Neural progenitor cell (in vitro differentiated cells): ENCODE data around the gene GALK1. TPM values are rescaled to one million over a fixed set of nuclear protein-coding genes. Genes with fewer than 3 reads are reported as not detected.
A peak's percentile ranks its signal among the peaks of the same experiment; 100 is the strongest.

Source experiments
- DNase-seq: peaks from one replicate; pipeline ENCODE4 v3.0.0-alpha.2; 2016; ENCODE audit warnings: low spot score
- H2AFZ ChIP-seq: fragments of 200-600 bp; sonication (generic); replicated peaks from 2 replicates; pipeline ENCODE4 v1.6.1; 2016; ENCODE audit warnings: antibody characterized with exemption
- H3F3A ChIP-seq: fragments of 200-600 bp; sonication (generic); 2 replicates; pipeline ENCODE4 v1.6.1; 2016; ENCODE audit warnings: antibody characterized with exemption, low read depth
- H3K27ac ChIP-seq: fragments of 200-600 bp; sonication (generic); 2 replicates; pipeline ENCODE4 v1.5.1; 2016; ENCODE audit warnings: mild to moderate bottlenecking
- H3K27me3 ChIP-seq: fragments of 200-600 bp; sonication (generic); 2 replicates; pipeline ENCODE4 v1.6.1; 2016; ENCODE audit warnings: mild to moderate bottlenecking, moderate library complexity
- H3K36me3 ChIP-seq: fragments of 200-600 bp; sonication (generic); 2 replicates; pipeline ENCODE4 v1.5.1; 2016
- H3K4me1 ChIP-seq: fragments of 200-600 bp; sonication (generic); 2 replicates; pipeline ENCODE4 v1.6.1; 2016; ENCODE audit warnings: mixed run types
- H3K4me2 ChIP-seq: fragments of 200-600 bp; sonication (generic); 2 replicates; pipeline ENCODE4 v1.6.1; 2016
- H3K4me3 ChIP-seq: fragments of 200-600 bp; sonication (generic); 2 replicates; pipeline ENCODE4 v1.5.1; 2016
- H3K79me2 ChIP-seq: fragments of 200-600 bp; sonication (generic); 2 replicates; pipeline ENCODE4 v1.6.1; 2016; ENCODE audit warnings: low read depth
- H3K9ac ChIP-seq: fragments of 200-600 bp; sonication (generic); 2 replicates; pipeline ENCODE4 v1.6.1; 2016
- H3K9me3 ChIP-seq: fragments of 200-600 bp; sonication (generic); 2 replicates; pipeline ENCODE4 v1.5.1; 2016; ENCODE audit warnings: low read depth
- H4K20me1 ChIP-seq: fragments of 200-600 bp; sonication (generic); 2 replicates; pipeline ENCODE4 v1.6.1; 2016; ENCODE audit warnings: low read depth
- H3K27ac Mint-ChIP-seq: 3 replicates; pipeline ENCODE4 v1.8.0; 2021; ENCODE audit warnings: mixed read lengths
- H3K27me3 Mint-ChIP-seq: 2 replicates; pipeline ENCODE4 v1.8.0; 2022; ENCODE audit warnings: low read depth, mild to moderate bottlenecking, inconsistent platforms, moderate library complexity, mixed read lengths; ENCODE audit not compliant: insufficient read depth
- H3K36me3 Mint-ChIP-seq: 3 replicates; pipeline ENCODE4 v1.8.0; 2021; ENCODE audit warnings: mixed read lengths
- H3K4me1 Mint-ChIP-seq: 3 replicates; pipeline ENCODE4 v1.8.0; 2021; ENCODE audit warnings: mixed read lengths
- H3K4me3 Mint-ChIP-seq: 3 replicates; pipeline ENCODE4 v1.8.0; 2021; ENCODE audit warnings: mild to moderate bottlenecking, moderate library complexity, mixed read lengths
- H3K9me3 Mint-ChIP-seq: 3 replicates; pipeline ENCODE4 v1.8.0; 2020; ENCODE audit warnings: mixed read lengths
- EZH2 ChIP-seq: fragments of 200-600 bp; sonication (generic); IDR thresholded peaks from 2 replicates; pipeline ENCODE4 v1.6.1; 2017; ENCODE audit warnings: antibody characterized with exemption, mild to moderate bottlenecking, moderate library complexity
- EZH2phosphoT487 ChIP-seq: fragments of 200-600 bp; sonication (generic); IDR thresholded peaks from 2 replicates; pipeline ENCODE4 v1.6.1; 2017; ENCODE audit warnings: antibody characterized with exemption
- total RNA-seq: library from RNA; depleted of rRNA; stranded (reverse); fragments of >200 nt; gene quantifications from 2 replicates; pipeline ENCODE4 v1.2.3, GENCODE V29; 2015; ENCODE audit warnings: low replicate concordance
- TF ChIP-seq, protein P1 (sequence below): fragments of 200-600 bp; sonication (generic); IDR thresholded peaks from 2 replicates; pipeline ENCODE4 v1.5.1; 2017; ENCODE audit warnings: antibody characterized with exemption, mild to moderate bottlenecking

The GALK1 gene
- total RNA-seq = 6.5 and 27.3 TPM in 2 replicates

DNA sequence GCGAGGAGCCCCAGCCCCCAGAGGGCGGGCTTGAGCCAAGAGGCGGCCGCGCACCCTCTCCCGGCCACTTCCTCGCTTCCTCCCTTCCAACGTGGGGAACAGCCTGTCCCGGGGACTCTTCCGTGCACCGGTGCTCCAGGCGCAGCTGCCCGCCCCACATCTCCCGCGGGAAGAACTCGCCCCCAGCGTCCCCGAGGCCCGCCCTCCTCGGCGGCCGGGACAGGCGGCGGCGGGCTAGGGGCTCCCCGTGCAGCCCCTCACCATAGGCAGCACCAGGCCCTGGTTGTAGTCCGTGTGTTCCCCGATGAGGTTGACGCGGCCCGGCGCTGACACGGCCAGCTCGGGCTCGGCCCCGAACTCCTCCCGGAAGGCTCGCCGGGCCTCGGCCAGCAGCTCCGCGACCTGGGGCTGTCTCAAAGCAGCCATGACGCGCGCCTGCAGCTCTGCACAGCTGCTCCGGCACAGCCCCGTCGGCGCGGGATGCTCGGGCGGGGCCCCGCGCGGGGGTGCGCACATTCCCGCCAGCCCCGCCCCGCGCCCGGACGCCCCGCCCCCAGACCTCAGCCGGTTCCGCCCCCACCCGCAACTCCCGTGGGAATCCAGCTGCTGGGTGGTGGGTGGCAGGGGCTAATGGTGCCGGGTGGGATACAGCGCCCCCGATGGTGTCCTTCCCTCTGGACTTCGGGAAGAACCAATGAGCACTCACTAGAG, at the start of gene GALK1:
TSS of gene GALK1 (minus strand) at position 482 of the 711 bp plus-strand sequence. CDS start at position 426, 56 bp downstream.
- H3K9me3 Mint-ChIP-seq = no peaks in the 10 kb centered on the region
- H2AFZ ChIP-seq = peak within 1 kb of the TSS; percentile 94
- H3K9me3 ChIP-seq = no peaks in the 10 kb centered on the region
- peak within 1 kb of the TSS; percentile 80 for H3K4me2 ChIP-seq
- peak; percentile 85 for DNase-seq
- H3K4me3 Mint-ChIP-seq = peak within 1 kb of the TSS; percentile 81
- peaks cover 2% of the 10 kb centered on the region for H3K36me3 Mint-ChIP-seq
- H3K4me1 ChIP-seq = no peaks in the 10 kb centered on the region
- H3K4me3 ChIP-seq = peak within 1 kb of the TSS; percentile 63
- no peak within 1 kb of the TSS for H3K9ac ChIP-seq
- H3K27ac ChIP-seq = no peak within 1 kb of the TSS
- H3K27ac Mint-ChIP-seq = peak within 1 kb of the TSS; percentile 63
- H3F3A ChIP-seq = peaks cover 23% of the 10 kb centered on the region
- H3K27me3 Mint-ChIP-seq = peaks cover 8% of the 10 kb centered on the region
- no peak for TF ChIP-seq EZH2phosphoT487
- TF ChIP-seq, protein P1, sequence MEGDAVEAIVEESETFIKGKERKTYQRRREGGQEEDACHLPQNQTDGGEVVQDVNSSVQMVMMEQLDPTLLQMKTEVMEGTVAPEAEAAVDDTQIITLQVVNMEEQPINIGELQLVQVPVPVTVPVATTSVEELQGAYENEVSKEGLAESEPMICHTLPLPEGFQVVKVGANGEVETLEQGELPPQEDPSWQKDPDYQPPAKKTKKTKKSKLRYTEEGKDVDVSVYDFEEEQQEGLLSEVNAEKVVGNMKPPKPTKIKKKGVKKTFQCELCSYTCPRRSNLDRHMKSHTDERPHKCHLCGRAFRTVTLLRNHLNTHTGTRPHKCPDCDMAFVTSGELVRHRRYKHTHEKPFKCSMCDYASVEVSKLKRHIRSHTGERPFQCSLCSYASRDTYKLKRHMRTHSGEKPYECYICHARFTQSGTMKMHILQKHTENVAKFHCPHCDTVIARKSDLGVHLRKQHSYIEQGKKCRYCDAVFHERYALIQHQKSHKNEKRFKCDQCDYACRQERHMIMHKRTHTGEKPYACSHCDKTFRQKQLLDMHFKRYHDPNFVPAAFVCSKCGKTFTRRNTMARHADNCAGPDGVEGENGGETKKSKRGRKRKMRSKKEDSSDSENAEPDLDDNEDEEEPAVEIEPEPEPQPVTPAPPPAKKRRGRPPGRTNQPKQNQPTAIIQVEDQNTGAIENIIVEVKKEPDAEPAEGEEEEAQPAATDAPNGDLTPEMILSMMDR = peak; percentile 60
- TF ChIP-seq EZH2 = peak; percentile 24
- no peaks in the 10 kb centered on the region for H3K79me2 ChIP-seq
- H3K27me3 ChIP-seq = peaks cover 8% of the 10 kb centered on the region
- H3K4me1 Mint-ChIP-seq = peaks cover 5% of the 10 kb centered on the region
- no peaks in the 10 kb centered on the region for H3K36me3 ChIP-seq
- no peaks in the 10 kb centered on the region for H4K20me1 ChIP-seq

DNA sequence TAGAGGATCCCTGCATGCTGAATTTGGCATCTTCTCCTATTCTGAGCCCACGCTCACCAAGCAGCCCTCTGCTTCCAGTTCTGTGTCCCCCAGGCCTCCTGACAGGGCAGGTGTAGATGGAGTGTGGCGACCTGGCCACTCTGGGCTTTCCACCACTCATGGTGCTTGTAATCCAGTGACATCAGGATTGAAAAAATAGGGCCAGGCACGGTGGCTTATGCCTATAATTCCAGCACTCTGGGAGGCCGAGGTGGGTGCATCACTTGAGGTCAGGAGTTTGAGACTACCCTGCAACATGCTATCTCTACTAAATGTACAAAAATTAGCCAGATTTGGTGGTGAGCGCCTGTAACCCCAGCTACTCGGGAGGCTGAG, 49.0 kb upstream of the GALK1 start:
- no peak overlapping the region for H3K27ac Mint-ChIP-seq
- Histone ChIP-seq H3K9ac (no peak overlapping the region), H3K36me3 (no peaks in the 10 kb centered on the region), H3K4me1 (no peaks in the 10 kb centered on the region), H3K79me2 (no peaks in the 10 kb centered on the region), H3K27ac (no peak overlapping the region), H3K4me3 (no peak overlapping the region), H3K9me3 (no peaks in the 10 kb centered on the region), H3F3A (no peaks in the 10 kb centered on the region), H2AFZ (no peak overlapping the region), H3K4me2 (no peak overlapping the region), H4K20me1 (peaks cover 14% of the 10 kb centered on the region), H3K27me3 (no peaks in the 10 kb centered on the region)
- TF ChIP-seq, protein P1 = no peak
- TF ChIP-seq EZH2 = no peak
- TF ChIP-seq EZH2phosphoT487 = no peak
- H3K27me3 Mint-ChIP-seq = peaks cover 2% of the 10 kb centered on the region
- H3K4me3 Mint-ChIP-seq = no peak overlapping the region
- peaks cover 10% of the 10 kb centered on the region for H3K36me3 Mint-ChIP-seq
- H3K9me3 Mint-ChIP-seq = no peaks in the 10 kb centered on the region
- DNase-seq = no peak
- H3K4me1 Mint-ChIP-seq = no peaks in the 10 kb centered on the region

DNA sequence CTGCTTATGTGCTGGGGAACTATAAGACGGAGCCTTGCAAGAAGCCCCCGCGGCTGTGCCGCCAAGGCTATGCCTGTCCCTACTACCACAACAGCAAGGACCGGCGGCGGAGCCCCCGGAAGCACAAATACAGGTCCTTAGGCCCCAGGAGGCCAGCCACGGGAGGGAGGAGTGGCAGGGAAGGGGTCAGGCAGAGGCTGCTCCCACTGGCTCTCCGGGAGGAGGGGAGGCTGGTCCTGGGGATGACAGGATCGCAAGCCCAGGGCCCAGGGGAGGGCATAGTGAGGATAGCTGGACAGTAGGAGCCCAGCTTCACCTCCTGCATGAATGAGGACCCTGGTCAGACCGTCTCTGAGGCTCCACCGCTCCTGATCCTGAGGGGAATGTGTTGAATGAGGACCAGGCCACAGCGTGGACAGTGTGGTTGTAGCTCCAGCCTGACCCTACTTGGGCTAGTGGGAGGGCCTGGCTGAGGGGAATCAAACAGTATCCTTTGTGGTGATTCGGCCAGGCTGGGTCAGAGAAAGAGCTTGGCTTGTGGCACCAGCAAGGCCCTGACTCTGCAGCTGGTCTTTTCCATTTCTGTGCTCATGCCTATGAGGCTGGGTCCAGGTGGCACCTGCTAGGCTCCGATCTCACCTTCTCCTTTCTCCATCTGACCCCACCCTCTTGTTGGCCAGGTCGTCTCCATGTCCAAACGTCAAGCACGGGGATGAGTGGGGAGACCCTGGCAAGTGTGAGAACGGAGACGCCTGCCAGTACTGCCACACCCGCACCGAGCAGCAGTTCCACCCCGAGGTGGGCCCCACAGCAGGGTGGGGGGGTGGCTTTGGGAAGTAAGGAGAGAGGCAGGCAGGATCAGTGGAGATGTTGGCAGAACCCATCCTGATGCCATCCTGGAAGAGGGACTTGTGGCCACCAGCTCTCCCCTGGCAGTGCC, 48.4 kb upstream of the GALK1 start:
- H3K27ac Mint-ChIP-seq = no peak overlapping the region
- H3K27ac ChIP-seq = no peak overlapping the region
- H3K36me3 ChIP-seq = no peaks in the 10 kb centered on the region

More for the DNA sequence above, 48.4 kb upstream of the GALK1 start:
- no peak for DNase-seq
- H3K79me2 ChIP-seq = peaks cover 3% of the 10 kb centered on the region
- no peak overlapping the region for H3K4me3 Mint-ChIP-seq
- no peaks in the 10 kb centered on the region for H3K4me1 ChIP-seq
- no peaks in the 10 kb centered on the region for H3K27me3 ChIP-seq
- H3F3A ChIP-seq = no peaks in the 10 kb centered on the region
- H2AFZ ChIP-seq = no peak overlapping the region
- no peaks in the 10 kb centered on the region for H3K9me3 ChIP-seq
- no peaks in the 10 kb centered on the region for H3K4me1 Mint-ChIP-seq
- H4K20me1 ChIP-seq = peaks cover 18% of the 10 kb centered on the region
- H3K4me2 ChIP-seq = no peak overlapping the region
- H3K9me3 Mint-ChIP-seq = no peaks in the 10 kb centered on the region
- TF ChIP-seq EZH2phosphoT487 = no peak
- no peak for TF ChIP-seq EZH2
- H3K9ac ChIP-seq = no peak overlapping the region
- no peak overlapping the region for H3K4me3 ChIP-seq
- H3K27me3 Mint-ChIP-seq = peaks cover 2% of the 10 kb centered on the region
- peaks cover 7% of the 10 kb centered on the region for H3K36me3 Mint-ChIP-seq
